Effector memory CD8-positive, alpha-beta T cell (primary cell): ENCODE data around the gene PLPPR5.

Source experiments
- ATAC-seq: fragments of 150-1000 bp; cut with Tn5 transposase; replicated peaks from 2 replicates; pipeline ENCODE4 v1.10.0; 2021; ENCODE audit warnings: mild to moderate bottlenecking, moderate library complexity
- DNase-seq, 3 experiments: peaks; one replicate each; pipeline ENCODE4 v3.0.0; 2021
- H3K27ac Mint-ChIP-seq, 2 donors: one replicate each; pipeline ENCODE4 v1.8.0; 2022; ENCODE audit warnings: mild to moderate bottlenecking in 2 of 2, mixed read lengths in 2 of 2, moderate library complexity in 2 of 2
- H3K27me3 Mint-ChIP-seq, 2 donors: one replicate each; pipeline ENCODE4 v1.8.0; 2022; ENCODE audit warnings: mixed read lengths in 2 of 2
- H3K36me3 Mint-ChIP-seq: one replicate; pipeline ENCODE4 v1.8.0; 2022; ENCODE audit warnings: mild to moderate bottlenecking, moderate library complexity, mixed read lengths; ENCODE audit not compliant: insufficient read depth
- H3K4me1 Mint-ChIP-seq, 2 donors: one replicate each; pipeline ENCODE4 v1.8.0; 2022; ENCODE audit warnings: low read depth in 2 of 2, mixed read lengths in 2 of 2
- H3K4me3 Mint-ChIP-seq, 2 donors: one replicate each; pipeline ENCODE4 v1.8.0; 2022; ENCODE audit warnings: mild to moderate bottlenecking in 2 of 2, mixed read lengths in 2 of 2, moderate library complexity in 2 of 2
- H3K9me3 Mint-ChIP-seq, 2 donors: one replicate each; pipeline ENCODE4 v1.8.0; 2022; ENCODE audit warnings: mixed read lengths in 2 of 2

Gene PLPPR5

GRCh38 chr1:98921817-98922216 is 82.8 kb downstream of the PLPPR5 start:
- H3K36me3 Mint-ChIP-seq, result no peaks in the 10 kb centered on the region
- ATAC-seq, result no peak

GRCh38 chr1:98920441-98921110 is 84.1 kb downstream of the PLPPR5 start:
- Mint-ChIP-seq H3K36me3 (no peaks in the 10 kb centered on the region), H3K27me3 (no peaks in the 10 kb centered on the region), H3K4me1 (peaks cover 0 to 2% of the 10 kb centered on the region in 2 donors), H3K27ac (no peak overlapping the region), H3K9me3 (no peaks in the 10 kb centered on the region), H3K4me3 (no peak overlapping the region)
- ATAC-seq (no peak), DNase-seq (no peak)

More at GRCh38 chr1:98921817-98922216, 82.8 kb downstream of the PLPPR5 start:
- no peak overlapping the region for H3K27ac Mint-ChIP-seq
- peaks cover 0 to 2% of the 10 kb centered on the region in 2 donors for H3K4me1 Mint-ChIP-seq
- H3K27me3 Mint-ChIP-seq, result no peaks in the 10 kb centered on the region
- no peaks in the 10 kb centered on the region for H3K9me3 Mint-ChIP-seq
- no peak for DNase-seq
- H3K4me3 Mint-ChIP-seq, result no peak overlapping the region

GRCh38 chr1:98919652-98920051 is 85.0 kb downstream of the PLPPR5 start:
- Mint-ChIP-seq H3K36me3 (no peaks in the 10 kb centered on the region), H3K9me3 (no peaks in the 10 kb centered on the region), H3K4me1 (peaks cover 0 to 2% of the 10 kb centered on the region in 2 donors), H3K27ac (no peak overlapping the region), H3K27me3 (no peaks in the 10 kb centered on the region), H3K4me3 (no peak overlapping the region)
- ATAC-seq, result no peak
- no peak for DNase-seq

GRCh38 chr1:98919211-98919610 is 85.5 kb downstream of the PLPPR5 start:
- peaks cover 0 to 2% of the 10 kb centered on the region in 2 donors for H3K4me1 Mint-ChIP-seq
- no peaks in the 10 kb centered on the region for H3K9me3 Mint-ChIP-seq
- H3K27ac Mint-ChIP-seq, result no peak overlapping the region
- ATAC-seq, result no peak
- no peak for DNase-seq
- no peak overlapping the region for H3K4me3 Mint-ChIP-seq
- H3K36me3 Mint-ChIP-seq, result no peaks in the 10 kb centered on the region
- no peaks in the 10 kb centered on the region for H3K27me3 Mint-ChIP-seq

GRCh38 chr1:98914547-98914946 is 90.1 kb downstream of the PLPPR5 start:
- no peaks in the 10 kb centered on the region for H3K9me3 Mint-ChIP-seq
- no peak for ATAC-seq
- H3K27me3 Mint-ChIP-seq, result no peaks in the 10 kb centered on the region
- no peak for DNase-seq
- H3K36me3 Mint-ChIP-seq, result no peaks in the 10 kb centered on the region
- peaks cover 0 to 2% of the 10 kb centered on the region in 2 donors for H3K4me1 Mint-ChIP-seq
- no peak overlapping the region for H3K4me3 Mint-ChIP-seq
- H3K27ac Mint-ChIP-seq, result no peak overlapping the region

GRCh38 chr1:98910827-98911226 is 93.8 kb downstream of the PLPPR5 start:
- peaks cover 0 to 2% of the 10 kb centered on the region in 2 donors for H3K4me1 Mint-ChIP-seq
- H3K4me3 Mint-ChIP-seq, result no peak overlapping the region
- H3K27ac Mint-ChIP-seq, result no peak overlapping the region
- no peaks in the 10 kb centered on the region for H3K36me3 Mint-ChIP-seq
- H3K9me3 Mint-ChIP-seq, result no peaks in the 10 kb centered on the region
- ATAC-seq (no peak), DNase-seq (no peak)
- no peaks in the 10 kb centered on the region for H3K27me3 Mint-ChIP-seq

GRCh38 chr1:98908980-98909379 is 95.7 kb downstream of the PLPPR5 start:
- H3K27ac Mint-ChIP-seq, result no peak overlapping the region
- H3K36me3 Mint-ChIP-seq, result no peaks in the 10 kb centered on the region
- no peak for DNase-seq
- H3K4me1 Mint-ChIP-seq, result peaks cover 0 to 2% of the 10 kb centered on the region in 2 donors
- no peaks in the 10 kb centered on the region for H3K27me3 Mint-ChIP-seq
- ATAC-seq, result no peak
- no peak overlapping the region for H3K4me3 Mint-ChIP-seq
- no peaks in the 10 kb centered on the region for H3K9me3 Mint-ChIP-seq

- Mint-ChIP-seq H3K27ac (no peak overlapping the region), H3K9me3 (no peaks in the 10 kb centered on the region), H3K4me3 (no peak overlapping the region), H3K27me3 (no peaks in the 10 kb centered on the region), H3K36me3 (no peaks in the 10 kb centered on the region), H3K4me1 (peaks cover 0 to 2% of the 10 kb centered on the region in 2 donors)
- ATAC-seq (no peak), DNase-seq (no peak)
Observed at GRCh38 chr1:98906809-98907208, 97.9 kb downstream of the PLPPR5 start.

GRCh38 chr1:98906361-98906760 is 98.3 kb downstream of the PLPPR5 start:
- Mint-ChIP-seq H3K4me1 (peaks cover 0 to 2% of the 10 kb centered on the region in 2 donors), H3K36me3 (no peaks in the 10 kb centered on the region)

GRCh38 chr1:98904684-98905083 is 100.0 kb downstream of the PLPPR5 start:
- H3K27me3 Mint-ChIP-seq, result no peaks in the 10 kb centered on the region
- no peaks in the 10 kb centered on the region for H3K9me3 Mint-ChIP-seq
- no peak overlapping the region for H3K4me3 Mint-ChIP-seq
- H3K4me1 Mint-ChIP-seq, result no peaks in the 10 kb centered on the region
- no peak for DNase-seq
- peak overlapping the region in 1 of 2 donors; percentile 26 for H3K27ac Mint-ChIP-seq
- no peak for ATAC-seq
- no peaks in the 10 kb centered on the region for H3K36me3 Mint-ChIP-seq

More at GRCh38 chr1:98906361-98906760, 98.3 kb downstream of the PLPPR5 start:
- Mint-ChIP-seq H3K9me3 (no peaks in the 10 kb centered on the region), H3K27ac (no peak overlapping the region), H3K4me3 (no peak overlapping the region), H3K27me3 (no peaks in the 10 kb centered on the region)
- no peak for ATAC-seq
- no peak for DNase-seq

GRCh38 chr1:98903726-98904125 is 100.9 kb downstream of the PLPPR5 start:
- Mint-ChIP-seq H3K4me1 (no peaks in the 10 kb centered on the region), H3K9me3 (no peaks in the 10 kb centered on the region), H3K27me3 (no peaks in the 10 kb centered on the region), H3K27ac (no peak overlapping the region), H3K4me3 (no peak overlapping the region), H3K36me3 (no peaks in the 10 kb centered on the region)
- no peak for ATAC-seq
- DNase-seq, result no peak

- Mint-ChIP-seq H3K9me3 (no peaks in the 10 kb centered on the region), H3K4me1 (no peaks in the 10 kb centered on the region), H3K36me3 (no peaks in the 10 kb centered on the region), H3K27ac (no peak overlapping the region), H3K27me3 (no peaks in the 10 kb centered on the region), H3K4me3 (no peak overlapping the region)
- ATAC-seq (no peak), DNase-seq (no peak)
Observed at GRCh38 chr1:98903261-98903660, 101.4 kb downstream of the PLPPR5 start.

- peaks cover 0 to 4% of the 10 kb centered on the region in 2 donors for H3K9me3 Mint-ChIP-seq
- no peaks in the 10 kb centered on the region for H3K36me3 Mint-ChIP-seq
- no peak overlapping the region for H3K4me3 Mint-ChIP-seq
- no peak for DNase-seq
- ATAC-seq, result no peak
- no peaks in the 10 kb centered on the region for H3K27me3 Mint-ChIP-seq
- H3K4me1 Mint-ChIP-seq, result no peaks in the 10 kb centered on the region
- H3K27ac Mint-ChIP-seq, result no peak overlapping the region
Observed at GRCh38 chr1:98898940-98899339, 105.7 kb downstream of the PLPPR5 start.

- no peaks in the 10 kb centered on the region for H3K4me1 Mint-ChIP-seq
- no peak overlapping the region for H3K4me3 Mint-ChIP-seq
- no peak for ATAC-seq
- no peaks in the 10 kb centered on the region for H3K27me3 Mint-ChIP-seq
- H3K9me3 Mint-ChIP-seq, result peaks cover 0 to 4% of the 10 kb centered on the region in 2 donors
- no peaks in the 10 kb centered on the region for H3K36me3 Mint-ChIP-seq
- no peak overlapping the region for H3K27ac Mint-ChIP-seq
- no peak for DNase-seq
Observed at GRCh38 chr1:98897479-98897878, 107.2 kb downstream of the PLPPR5 start.
